Sigmoid colon (tissue), 7 donors: ENCODE data around the gene USP32. TPM values are rescaled to one million over a fixed set of nuclear protein-coding genes. Genes with fewer than 3 reads are reported as not detected.

Source experiments
- DNase-seq: peaks from one replicate; pipeline ENCODE4 v3.0.0-alpha.2; 2019
- H3K27ac ChIP-seq, 4 donors: fragments of 200-600 bp; sonication (generic); one replicate each; pipeline ENCODE4 v1.5.1; 2016 to 2019; ENCODE audit warnings: mild to moderate bottlenecking in 1 of 4
- H3K27me3 ChIP-seq, 3 donors: fragments of 200-600 bp; sonication (generic); one replicate each; pipeline ENCODE4 v1.5.1; 2019; ENCODE audit warnings: mild to moderate bottlenecking in 1 of 3
- H3K36me3 ChIP-seq, 4 donors: fragments of 200-600 bp; sonication (generic); one replicate each; pipeline ENCODE4 v1.5.1; 2016 to 2019
- H3K4me1 ChIP-seq, 4 donors: fragments of 200-600 bp; sonication (generic); one replicate each; pipeline ENCODE4 v1.5.1; 2017 to 2019
- H3K4me3 ChIP-seq, 4 donors: fragments of 200-600 bp; sonication (generic); one replicate each; pipeline ENCODE4 v1.5.1; 2017 to 2019; ENCODE audit warnings: mild to moderate bottlenecking in 2 of 4, moderate library complexity in 1 of 4
- H3K9me3 ChIP-seq, 4 donors: fragments of 200-600 bp in 3 of 4; sonication (generic) in 3 of 4; one replicate each; pipeline versions ENCODE4 v1.5.1 to v1.6.1; 2013 to 2019
- CTCF ChIP-seq, 4 experiments: fragments of 450-650 bp in 3 of 4; fragments of 200-600 bp in 1 of 4; IDR thresholded peaks; one replicate each; pipeline ENCODE4 v1.5.1; 2016 to 2019; ENCODE audit warnings: antibody characterized with exemption in 4 of 4, mild to moderate bottlenecking in 3 of 4, moderate library complexity in 2 of 4
- EP300 ChIP-seq, 4 donors: sonication (generic); formaldehyde crosslinking; IDR thresholded peaks; one replicate each; pipeline ENCODE4 v1.6.1; 2017; ENCODE audit warnings: antibody characterized with exemption in 4 of 4
- POLR2A ChIP-seq, 2 donors: fragments of 450-650 bp; IDR thresholded peaks; one replicate each; pipeline ENCODE4 v1.6.1; 2016; ENCODE audit warnings: antibody characterized with exemption in 2 of 2, mild to moderate bottlenecking in 2 of 2, moderate library complexity in 2 of 2
- POLR2AphosphoS5 ChIP-seq, 4 donors: sonication (generic); formaldehyde crosslinking; IDR thresholded peaks; one replicate each; pipeline ENCODE4 v1.6.1; 2017; ENCODE audit warnings: antibody characterized with exemption in 4 of 4
- WGBS, 2 donors: extraction: QIAGEN DNeasy Blood & Tissue Kit; methylation state at CpG; one replicate each; pipeline ENCODE4 v1.1.7; 2013; 5-methylcytosine and 5-hydroxymethylcytosine counted together
- intact Hi-C: fragments of 100-400 bp; cut with DNase I; formaldehyde crosslinking; loops from one replicate; pipeline ENCODE4 v1.15.1; 2023
- polyA plus RNA-seq, 3 donors: library from polyadenylated mRNA; stranded (reverse); fragments of 200-250 nt; gene quantifications; one replicate each; pipeline ENCODE4 v1.2.3, GENCODE V29; 2013
- total RNA-seq, 4 donors: library from RNA; depleted of rRNA; stranded (reverse); fragments of >200 nt; gene quantifications; one replicate each; pipeline ENCODE4 v1.1.0, GENCODE V29; 2016
- donor health status: healthy with polysubstance abuse.
- donor health status: Bipolar disorder and iron deficiency.
- donor health status: healthy.

The USP32 gene
- total and polyA plus RNA-seq, 7 donors: 10.6 to 50.9 (median 39.6) TPM

GRCh38 chr17:60325730-60326524 lies 66.0 kb downstream of the USP32 start:
- TF ChIP-seq CTCF (IDR thresholded peaks at IDR 0.05) (no peak), POLR2A (IDR thresholded peaks at IDR 0.05) (no peak), POLR2AphosphoS5 (IDR thresholded peaks at IDR 0.05) (no peak), EP300 (IDR thresholded peaks at IDR 0.05) (no peak)
- Histone ChIP-seq H3K36me3 (no peaks in the 10 kb centered on the region), H3K4me1 (peaks cover 0 to 4% (median 0%) of the 10 kb centered on the region in 4 donors), H3K27ac (no peak overlapping the region), H3K27me3 (no peaks in the 10 kb centered on the region), H3K9me3 (no peaks in the 10 kb centered on the region), H3K4me3 (no peak overlapping the region)
- 92 to 95% methylated on average over 13 of the region's 13 CpGs for WGBS, 2 donors
- intact Hi-C loops: no loop called here
- no peak for DNase-seq

DNA sequence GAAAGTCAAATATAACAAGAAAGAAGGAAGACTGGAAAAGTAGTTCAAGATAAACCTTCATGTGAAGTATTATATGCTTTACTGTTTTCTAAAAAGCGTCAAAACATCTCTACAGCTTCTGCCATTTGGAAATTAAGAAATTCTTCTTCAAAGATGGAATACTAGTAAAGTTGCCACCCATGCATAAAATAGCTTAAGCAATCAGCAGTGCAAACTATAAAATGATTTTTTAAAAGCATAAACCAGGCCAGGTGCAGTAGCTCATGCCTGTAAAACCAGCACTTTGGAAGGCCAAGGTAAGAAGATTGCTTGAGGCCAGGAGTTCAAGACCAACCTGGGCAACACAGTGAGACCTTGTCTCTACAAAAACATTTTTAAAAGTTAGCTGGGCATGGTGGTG lies 68.2 kb downstream of the USP32 start:
- H3K36me3 ChIP-seq: no peaks in the 10 kb centered on the region
- no peak overlapping the region for H3K4me3 ChIP-seq
- no peaks in the 10 kb centered on the region for H3K27me3 ChIP-seq
- DNase-seq: no peak
- H3K27ac ChIP-seq: no peak overlapping the region
- 94 to 100% methylated on average over 1 of the region's 1 CpG for WGBS, 2 donors
- H3K9me3 ChIP-seq: no peaks in the 10 kb centered on the region
- peaks cover 0 to 4% (median 0%) of the 10 kb centered on the region in 4 donors for H3K4me1 ChIP-seq
- intact Hi-C loops: no loop called here
- TF ChIP-seq CTCF (IDR thresholded peaks at IDR 0.05) (no peak), POLR2A (IDR thresholded peaks at IDR 0.05) (no peak), EP300 (IDR thresholded peaks at IDR 0.05) (no peak), POLR2AphosphoS5 (IDR thresholded peaks at IDR 0.05) (no peak)

- whole genome bisulfite sequencing, 2 donors: 96 to 99% methylated on average over 2 of the region's 2 CpGs
- no peak overlapping the region for H3K27ac ChIP-seq
- no peaks in the 10 kb centered on the region for H3K27me3 ChIP-seq
- DNase-seq: no peak
- intact Hi-C loops: no loop called here
- H3K9me3 ChIP-seq: no peaks in the 10 kb centered on the region
- peaks cover 0 to 3% (median 0%) of the 10 kb centered on the region in 4 donors for H3K4me1 ChIP-seq
- TF ChIP-seq CTCF (IDR thresholded peaks at IDR 0.05) (no peak), POLR2AphosphoS5 (IDR thresholded peaks at IDR 0.05) (no peak), POLR2A (IDR thresholded peaks at IDR 0.05) (no peak)
- H3K36me3 ChIP-seq: no peaks in the 10 kb centered on the region
- H3K4me3 ChIP-seq: no peak overlapping the region
Measured at GRCh38 chr17:60322056-60322387, 69.9 kb downstream of the USP32 start.

- Histone ChIP-seq H3K36me3 (no peaks in the 10 kb centered on the region), H3K4me3 (no peak overlapping the region), H3K27me3 (no peaks in the 10 kb centered on the region), H3K27ac (no peak overlapping the region), H3K9me3 (no peaks in the 10 kb centered on the region), H3K4me1 (no peaks in the 10 kb centered on the region)
- no peak for DNase-seq
- intact Hi-C loops: no loop called here
- TF ChIP-seq POLR2A (IDR thresholded peaks at IDR 0.05) (no peak), CTCF (IDR thresholded peaks at IDR 0.05) (no peak), EP300 (IDR thresholded peaks at IDR 0.05) (no peak), POLR2AphosphoS5 (IDR thresholded peaks at IDR 0.05) (no peak)
- 83 to 90% methylated on average over 4 of the region's 4 CpGs for WGBS, 2 donors
Measured at GRCh38 chr17:60321336-60322055, 70.4 kb downstream of the USP32 start.
